Activated T-helper 17 cell treated with anti-CD3 and anti-CD28 coated beads, Interleukin-2, amount 50 U/mL, for 72 hours (primary cell): Measurements from ENCODE around the gene CYB561. TPM values are rescaled to one million over a fixed set of nuclear protein-coding genes. Genes with fewer than 3 reads are reported as not detected.

Experiments used
- ATAC-seq: fragments of 150-1000 bp; cut with Tn5 transposase; replicated peaks from 2 replicates; pipeline ENCODE4 v1.10.0; 2021; ENCODE audit warnings: mild to moderate bottlenecking, moderate library complexity
- H3K27ac Mint-ChIP-seq: one replicate; pipeline ENCODE4 v1.8.0; 2022; ENCODE audit warnings: mixed read lengths
- H3K27me3 Mint-ChIP-seq: one replicate; pipeline ENCODE4 v1.8.0; 2022; ENCODE audit warnings: mixed read lengths
- H3K36me3 Mint-ChIP-seq: one replicate; pipeline ENCODE4 v1.8.0; 2022; ENCODE audit warnings: low read depth, mild to moderate bottlenecking, mixed read lengths
- H3K4me1 Mint-ChIP-seq: one replicate; pipeline ENCODE4 v1.8.0; 2022; ENCODE audit warnings: mixed read lengths
- H3K4me3 Mint-ChIP-seq: one replicate; pipeline ENCODE4 v1.8.0; 2022; ENCODE audit warnings: mild to moderate bottlenecking, mixed read lengths
- H3K9me3 Mint-ChIP-seq: one replicate; pipeline ENCODE4 v1.8.0; 2022; ENCODE audit warnings: mixed read lengths
- total RNA-seq, 2 donors: library from RNA; stranded (reverse); gene quantifications; one replicate each; pipeline ENCODE4 v1.2.3, GENCODE V29; 2022

Gene CYB561
- total RNA-seq, 2 donors from 2014 or later, result 6.7 to 10.8 TPM

DNA sequence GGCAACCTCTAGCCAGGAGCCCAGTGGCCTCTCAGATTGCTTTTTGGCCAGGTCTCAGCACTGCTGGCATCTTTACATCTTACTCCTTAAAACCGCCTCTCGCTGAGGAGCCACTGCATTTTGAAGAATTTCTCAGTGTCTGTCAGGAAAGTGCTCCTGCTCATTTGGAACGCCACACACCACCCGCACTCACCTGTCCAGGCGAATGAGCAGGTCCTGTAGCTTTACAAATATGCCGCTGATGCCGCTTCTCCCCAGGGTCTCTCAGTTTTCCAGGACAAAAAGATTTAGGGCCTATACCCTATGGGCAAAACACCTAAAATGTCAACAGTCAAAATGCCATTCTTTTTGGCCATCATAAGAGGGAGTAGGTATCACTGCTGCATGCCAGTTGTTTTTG, 22.1 kb downstream of the CYB561 start:
- peaks cover 18% of the 10 kb centered on the region for H3K4me1 Mint-ChIP-seq
- no peak overlapping the region for H3K4me3 Mint-ChIP-seq
- no peaks in the 10 kb centered on the region for H3K9me3 Mint-ChIP-seq
- H3K36me3 Mint-ChIP-seq, result peaks cover 5% of the 10 kb centered on the region
- H3K27ac Mint-ChIP-seq, result no peak overlapping the region
- H3K27me3 Mint-ChIP-seq, result no peaks in the 10 kb centered on the region
- ATAC-seq, result no peak

DNA sequence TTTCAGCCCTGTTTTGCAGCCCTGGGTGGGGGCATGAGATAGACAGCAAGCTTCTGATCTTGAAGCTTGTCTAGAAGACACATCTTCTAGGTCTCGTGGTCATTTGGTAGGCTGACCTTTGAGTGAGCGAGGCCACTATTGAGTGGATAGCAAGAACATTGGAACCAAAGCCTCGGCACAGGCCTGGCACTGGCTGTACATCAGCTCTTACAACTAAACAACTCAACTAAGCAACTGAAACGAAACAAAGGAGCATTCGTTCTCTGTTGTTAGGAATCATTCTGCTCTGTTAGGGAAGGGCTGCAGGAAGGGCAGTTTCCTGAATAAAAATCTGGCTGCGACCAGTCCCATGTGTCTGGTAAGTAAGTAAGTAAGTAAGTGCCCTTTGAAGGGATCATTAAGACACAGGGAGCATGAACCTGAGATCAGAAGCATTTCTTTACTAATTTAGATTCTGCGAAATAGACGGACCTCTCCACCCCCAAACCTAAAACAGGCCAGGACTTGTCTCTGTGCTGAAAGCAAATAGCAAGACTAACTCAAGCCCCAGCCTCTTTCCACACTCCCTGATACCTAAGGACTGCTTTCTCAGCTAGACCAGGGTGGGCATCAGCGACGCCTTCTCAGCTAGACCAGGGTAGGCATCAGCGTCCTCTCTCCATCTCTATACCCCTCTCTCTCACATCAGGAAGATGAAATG, 22.7 kb downstream of the CYB561 start:
- H3K4me1 Mint-ChIP-seq, result peaks cover 18% of the 10 kb centered on the region
- no peak for ATAC-seq
- no peaks in the 10 kb centered on the region for H3K27me3 Mint-ChIP-seq
- no peaks in the 10 kb centered on the region for H3K9me3 Mint-ChIP-seq
- no peak overlapping the region for H3K4me3 Mint-ChIP-seq
- H3K27ac Mint-ChIP-seq, result no peak overlapping the region
- peaks cover 5% of the 10 kb centered on the region for H3K36me3 Mint-ChIP-seq

DNA sequence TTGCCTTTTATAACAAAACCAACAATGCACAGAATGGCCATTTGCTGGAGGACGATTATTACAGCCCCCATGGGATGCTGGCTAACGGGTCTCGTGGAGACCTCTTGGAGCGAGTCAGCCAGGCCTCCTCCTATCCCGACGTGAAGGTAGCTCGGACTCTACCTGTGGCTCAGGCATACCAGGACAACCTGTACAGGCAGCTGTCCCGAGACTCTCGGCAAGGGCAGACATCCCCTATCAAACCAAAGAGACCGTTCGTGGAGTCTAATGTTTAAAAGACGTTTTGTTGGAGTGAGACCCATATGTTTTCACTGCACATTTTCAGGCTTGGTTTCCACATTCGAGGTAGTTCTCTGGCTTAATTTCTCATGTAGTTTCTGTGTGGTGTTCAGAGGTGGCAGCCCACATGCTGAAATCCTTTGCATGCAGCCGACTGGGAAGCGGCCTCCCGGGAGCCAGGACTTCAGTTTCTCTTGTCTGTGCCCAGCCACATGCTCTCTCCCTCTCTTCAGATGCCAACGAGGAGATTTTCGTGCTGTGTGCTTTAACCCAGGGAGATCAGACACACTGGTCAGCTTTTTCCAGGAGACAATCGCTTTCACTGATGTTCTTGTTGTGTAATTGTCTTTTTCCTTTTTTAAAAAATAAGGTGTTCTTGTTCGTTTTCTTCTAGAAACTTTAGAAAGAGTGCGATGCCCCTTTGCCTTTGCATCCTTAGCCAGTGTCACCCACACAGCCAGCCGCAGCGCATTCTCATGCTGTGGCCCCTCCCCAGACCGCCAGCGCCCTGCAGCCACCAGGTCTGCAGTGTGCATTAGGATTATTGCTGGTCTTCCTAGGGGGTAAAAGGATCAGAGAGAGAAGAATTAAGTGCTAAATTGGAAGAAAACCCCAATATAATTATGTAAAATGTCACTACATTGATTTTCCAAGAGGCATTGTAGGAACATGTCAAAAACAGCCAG, 24.1 kb downstream of the CYB561 start:
- no peaks in the 10 kb centered on the region for H3K27me3 Mint-ChIP-seq
- no peak for ATAC-seq
- no peaks in the 10 kb centered on the region for H3K9me3 Mint-ChIP-seq
- no peak overlapping the region for H3K4me3 Mint-ChIP-seq
- peaks cover 5% of the 10 kb centered on the region for H3K36me3 Mint-ChIP-seq
- no peak overlapping the region for H3K27ac Mint-ChIP-seq
- peaks cover 14% of the 10 kb centered on the region for H3K4me1 Mint-ChIP-seq

DNA sequence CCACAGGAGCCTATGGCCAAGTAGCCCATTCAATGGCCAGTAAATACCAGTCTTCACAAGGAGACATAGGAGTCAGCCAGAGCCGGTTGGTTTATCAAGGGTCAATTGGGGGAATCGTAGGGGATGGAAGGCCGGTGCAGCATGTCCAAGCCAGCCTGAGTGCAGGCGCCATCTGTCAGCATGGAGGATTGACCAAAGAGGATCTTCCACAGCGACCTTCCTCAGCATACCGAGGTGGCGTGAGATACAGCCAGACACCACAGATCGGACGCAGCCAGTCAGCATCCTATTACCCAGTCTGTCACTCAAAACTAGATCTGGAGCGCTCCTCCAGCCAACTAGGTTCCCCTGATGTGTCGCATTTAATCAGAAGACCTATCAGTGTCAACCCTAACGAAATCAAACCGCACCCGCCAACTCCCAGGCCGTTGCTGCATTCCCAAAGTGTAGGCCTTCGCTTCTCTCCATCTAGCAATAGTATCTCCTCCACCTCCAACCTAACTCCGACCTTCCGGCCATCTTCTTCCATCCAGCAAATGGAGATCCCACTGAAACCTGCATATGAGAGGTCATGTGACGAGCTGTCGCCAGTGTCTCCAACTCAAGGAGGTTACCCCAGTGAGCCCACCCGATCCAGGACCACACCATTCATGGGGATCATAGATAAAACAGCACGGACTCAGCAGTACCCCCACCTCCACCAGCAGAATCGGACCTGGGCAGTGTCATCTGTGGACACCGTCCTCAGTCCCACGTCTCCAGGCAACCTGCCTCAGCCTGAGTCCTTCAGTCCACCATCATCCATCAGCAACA, 25.0 kb downstream of the CYB561 start:
- H3K4me1 Mint-ChIP-seq, result peaks cover 9% of the 10 kb centered on the region
- ATAC-seq, result no peak
- H3K36me3 Mint-ChIP-seq, result peaks cover 5% of the 10 kb centered on the region
- no peaks in the 10 kb centered on the region for H3K27me3 Mint-ChIP-seq
- H3K9me3 Mint-ChIP-seq, result no peaks in the 10 kb centered on the region
- peak overlapping the region; percentile 84 for H3K27ac Mint-ChIP-seq
- H3K4me3 Mint-ChIP-seq, result peak overlapping the region; percentile 65

DNA sequence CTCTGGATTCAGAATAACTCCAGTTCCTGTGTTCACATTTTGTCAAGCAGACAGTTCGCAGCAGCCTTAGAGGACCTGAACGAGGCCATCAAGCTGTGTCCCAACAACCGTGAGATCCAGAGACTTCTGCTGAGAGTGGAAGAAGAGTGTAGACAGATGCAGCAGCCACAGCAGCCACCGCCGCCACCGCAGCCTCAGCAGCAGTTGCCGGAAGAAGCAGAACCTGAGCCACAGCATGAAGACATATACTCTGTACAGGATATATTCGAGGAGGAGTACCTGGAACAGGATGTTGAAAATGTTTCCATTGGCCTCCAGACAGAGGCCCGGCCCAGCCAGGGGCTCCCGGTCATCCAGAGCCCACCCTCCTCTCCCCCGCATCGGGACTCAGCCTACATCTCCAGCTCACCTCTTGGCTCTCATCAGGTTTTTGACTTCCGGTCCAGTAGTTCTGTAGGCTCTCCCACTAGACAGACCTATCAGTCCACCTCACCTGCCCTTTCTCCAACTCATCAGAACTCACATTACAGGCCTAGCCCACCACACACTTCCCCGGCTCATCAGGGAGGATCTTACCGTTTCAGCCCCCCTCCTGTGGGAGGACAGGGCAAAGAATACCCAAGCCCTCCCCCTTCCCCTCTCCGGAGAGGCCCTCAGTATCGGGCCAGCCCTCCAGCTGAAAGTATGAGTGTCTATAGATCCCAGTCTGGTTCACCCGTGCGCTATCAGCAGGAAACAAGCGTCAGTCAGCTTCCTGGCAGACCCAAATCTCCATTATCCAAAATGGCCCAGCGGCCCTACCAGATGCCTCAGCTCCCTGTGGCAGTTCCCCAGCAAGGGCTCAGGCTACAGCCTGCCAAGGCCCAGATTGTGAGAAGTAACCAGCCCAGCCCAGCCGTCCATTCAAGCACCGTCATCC, 25.9 kb downstream of the CYB561 start:
- H3K27ac Mint-ChIP-seq, result peak overlapping the region; percentile 84
- peaks cover 9% of the 10 kb centered on the region for H3K4me1 Mint-ChIP-seq
- H3K36me3 Mint-ChIP-seq, result peaks cover 5% of the 10 kb centered on the region
- peak overlapping the region; percentile 65 for H3K4me3 Mint-ChIP-seq
- no peaks in the 10 kb centered on the region for H3K9me3 Mint-ChIP-seq
- no peaks in the 10 kb centered on the region for H3K27me3 Mint-ChIP-seq
- ATAC-seq, result peak; percentile 72

DNA sequence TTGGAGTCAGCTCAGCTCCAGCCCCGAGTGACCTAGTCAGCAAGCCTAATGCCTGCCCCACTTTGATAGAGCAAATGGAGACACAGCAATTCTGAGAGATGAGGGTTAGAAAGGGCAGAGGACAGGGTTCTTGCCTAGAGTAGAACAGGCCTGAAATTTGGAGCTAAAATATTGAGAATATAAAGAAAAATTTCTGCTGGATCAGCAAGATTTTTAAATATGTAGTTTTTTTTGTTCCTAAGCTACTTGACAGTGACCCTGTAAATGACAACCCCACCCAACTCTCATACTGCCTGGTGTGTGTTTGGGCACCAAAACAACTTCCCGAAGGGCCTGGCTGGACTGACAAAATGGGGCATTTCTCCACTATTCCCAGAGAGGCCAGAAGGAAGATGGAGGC, 26.7 kb downstream of the CYB561 start:
- H3K27ac Mint-ChIP-seq, result peak overlapping the region; percentile 84
- H3K27me3 Mint-ChIP-seq, result no peaks in the 10 kb centered on the region

DNA sequence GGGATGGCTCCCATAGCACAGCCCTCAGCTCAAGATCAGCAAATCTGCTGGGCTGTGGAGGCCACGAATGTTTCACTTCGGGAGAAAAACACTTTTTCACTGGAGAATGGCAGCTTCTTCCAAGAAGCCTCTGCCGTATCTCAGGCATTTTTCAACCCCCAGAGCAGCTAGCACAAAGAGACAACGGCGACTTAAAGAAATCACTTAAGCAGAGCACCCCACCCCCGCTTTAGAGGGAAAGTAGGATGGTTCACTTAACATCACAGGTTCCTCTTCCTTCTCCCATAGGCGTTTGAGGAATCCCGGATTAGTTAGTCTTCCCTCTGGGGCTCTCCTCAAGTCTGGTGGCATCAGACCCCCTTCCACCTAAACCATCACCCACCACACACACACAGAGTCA, 27.6 kb downstream of the CYB561 start:
- Mint-ChIP-seq H3K4me3 (no peak overlapping the region), H3K4me1 (peaks cover 9% of the 10 kb centered on the region), H3K9me3 (no peaks in the 10 kb centered on the region), H3K27me3 (no peaks in the 10 kb centered on the region), H3K36me3 (peaks cover 6% of the 10 kb centered on the region), H3K27ac (no peak overlapping the region)
- no peak for ATAC-seq

More for the DNA sequence above, 26.7 kb downstream of the CYB561 start:
- Mint-ChIP-seq H3K9me3 (no peaks in the 10 kb centered on the region), H3K4me3 (peak overlapping the region; percentile 65), H3K36me3 (peaks cover 5% of the 10 kb centered on the region), H3K4me1 (peaks cover 9% of the 10 kb centered on the region)
- no peak for ATAC-seq

DNA sequence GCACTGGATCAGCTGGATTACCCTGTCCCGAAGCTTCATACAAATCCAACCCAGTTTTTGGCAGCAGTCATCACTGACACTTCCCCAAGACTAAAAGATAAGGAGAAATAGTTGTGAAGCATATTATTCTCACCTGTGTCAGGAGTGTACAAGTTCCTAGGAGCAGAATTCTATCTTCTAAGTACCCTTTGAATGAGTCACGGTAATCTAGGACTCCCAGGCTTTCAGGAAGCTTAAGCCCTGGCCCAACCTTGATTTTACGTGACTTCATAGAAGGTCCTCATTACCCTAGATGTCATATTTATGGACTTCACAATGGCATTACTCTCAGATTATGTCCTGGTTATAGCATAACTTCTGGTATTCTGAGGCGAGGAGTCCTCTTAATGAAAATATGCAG, 31.9 kb downstream of the CYB561 start:
- Mint-ChIP-seq H3K27ac (no peak overlapping the region), H3K36me3 (peaks cover 8% of the 10 kb centered on the region), H3K27me3 (no peaks in the 10 kb centered on the region), H3K4me3 (no peak overlapping the region), H3K9me3 (no peaks in the 10 kb centered on the region), H3K4me1 (no peaks in the 10 kb centered on the region)
- ATAC-seq, result no peak

DNA sequence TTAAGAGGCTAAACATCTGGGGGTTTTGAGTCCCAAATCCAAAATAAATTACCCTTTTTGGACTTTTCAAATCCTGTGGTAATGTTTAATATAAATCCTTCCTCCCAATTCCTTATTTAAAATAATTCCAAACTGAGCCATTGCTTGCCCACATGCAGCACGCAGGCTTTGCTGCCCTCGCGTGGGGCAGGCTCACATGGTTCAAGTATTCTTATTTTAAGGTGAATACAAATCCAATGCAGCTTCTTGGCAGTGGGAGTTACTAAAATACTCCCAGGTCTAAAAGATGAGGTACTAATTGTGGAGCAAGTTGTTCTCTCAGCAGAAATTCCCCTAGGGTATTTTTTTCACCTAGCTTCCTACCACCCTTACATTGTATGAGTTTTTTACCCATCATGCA, 33.0 kb downstream of the CYB561 start:
- no peak for ATAC-seq
- H3K4me3 Mint-ChIP-seq, result no peak overlapping the region
- no peaks in the 10 kb centered on the region for H3K27me3 Mint-ChIP-seq
- no peaks in the 10 kb centered on the region for H3K9me3 Mint-ChIP-seq
- H3K36me3 Mint-ChIP-seq, result peaks cover 8% of the 10 kb centered on the region
- no peak overlapping the region for H3K27ac Mint-ChIP-seq
- H3K4me1 Mint-ChIP-seq, result no peaks in the 10 kb centered on the region

DNA sequence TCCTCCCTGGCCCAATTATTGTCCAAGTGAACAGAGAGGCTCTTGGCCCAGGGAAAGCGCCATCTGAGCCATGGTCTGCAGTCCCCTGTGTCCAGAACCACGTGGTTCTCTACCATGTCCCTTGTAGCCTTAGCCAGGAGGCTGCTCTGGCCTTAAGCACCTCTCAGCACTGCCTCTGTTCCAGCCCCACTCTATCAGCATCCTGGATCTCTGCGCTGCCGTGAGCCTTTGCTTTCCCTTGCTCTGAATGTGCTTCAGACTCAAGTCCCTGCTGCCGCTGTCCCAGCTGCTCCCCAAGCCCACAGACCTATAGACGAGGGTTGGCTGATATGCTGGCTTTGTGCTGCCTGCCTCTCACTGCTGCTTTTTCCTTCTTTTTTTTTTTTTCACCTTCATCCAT, 33.9 kb downstream of the CYB561 start:
- no peaks in the 10 kb centered on the region for H3K4me1 Mint-ChIP-seq
- H3K4me3 Mint-ChIP-seq, result no peak overlapping the region
- no peaks in the 10 kb centered on the region for H3K27me3 Mint-ChIP-seq
- H3K27ac Mint-ChIP-seq, result no peak overlapping the region
- ATAC-seq, result no peak
- peaks cover 8% of the 10 kb centered on the region for H3K36me3 Mint-ChIP-seq
- H3K9me3 Mint-ChIP-seq, result no peaks in the 10 kb centered on the region

DNA sequence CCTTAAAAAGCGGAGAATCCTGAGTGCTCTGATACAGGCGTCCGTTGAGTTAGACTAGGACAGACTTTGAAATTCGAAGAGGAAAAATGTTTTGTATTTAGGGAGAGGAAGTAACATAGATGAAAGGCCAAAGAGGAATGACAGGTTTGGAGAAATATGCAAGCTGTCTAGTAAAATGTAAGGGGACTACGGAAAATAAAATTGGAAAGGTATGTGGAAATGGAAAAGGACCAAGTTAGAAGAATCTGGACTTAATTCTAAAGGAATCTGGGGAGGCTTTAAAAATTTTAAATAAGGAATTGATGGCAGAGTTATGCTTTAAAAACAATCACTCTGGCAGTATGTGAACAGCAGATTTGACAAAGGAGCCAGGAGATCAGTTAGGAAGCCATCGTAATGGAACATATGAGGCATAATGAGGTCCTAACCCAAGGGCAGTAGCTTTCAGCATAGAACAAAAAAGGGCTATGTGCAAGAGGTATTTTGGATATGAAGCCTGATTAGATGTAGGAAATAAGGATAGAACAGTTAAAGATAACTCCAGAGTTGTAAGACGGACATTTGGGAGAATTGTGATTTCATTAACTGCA, 38.3 kb downstream of the CYB561 start:
- no peak for ATAC-seq
- Mint-ChIP-seq H3K36me3 (peaks cover under 1% of the 10 kb centered on the region), H3K27ac (no peak overlapping the region), H3K27me3 (no peaks in the 10 kb centered on the region), H3K4me3 (no peak overlapping the region), H3K9me3 (no peaks in the 10 kb centered on the region), H3K4me1 (peaks cover 10% of the 10 kb centered on the region)

DNA sequence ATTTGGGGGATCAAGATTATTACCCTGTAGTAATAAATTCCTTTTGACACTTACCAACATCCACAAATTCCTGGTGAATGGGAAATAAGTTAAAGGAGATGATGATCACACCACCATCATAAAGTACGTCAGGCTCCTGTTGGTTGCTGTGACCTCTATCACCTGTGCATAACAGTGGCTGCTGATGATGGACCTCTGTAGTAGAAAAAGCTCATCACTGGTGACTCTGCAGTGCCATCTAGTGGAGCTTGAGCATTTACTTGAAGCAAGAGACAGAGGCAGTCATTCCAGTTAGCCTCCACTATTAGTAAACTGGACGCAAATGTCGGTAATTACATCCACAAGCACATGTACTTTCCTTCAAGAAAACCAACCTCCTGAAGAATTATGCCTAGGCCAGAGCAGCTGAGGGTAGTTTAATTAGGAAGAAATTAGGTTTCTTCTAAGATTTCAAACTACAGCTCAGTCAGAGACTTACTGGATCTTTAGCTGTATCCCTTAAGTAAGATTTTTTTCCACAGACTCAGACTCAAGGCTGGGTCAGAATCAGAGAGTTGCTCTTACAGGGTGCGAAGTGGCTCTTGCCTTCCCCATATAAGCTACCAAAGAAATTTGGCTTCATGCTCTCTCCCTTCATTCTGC, 39.3 kb downstream of the CYB561 start:
- no peaks in the 10 kb centered on the region for H3K9me3 Mint-ChIP-seq
- H3K36me3 Mint-ChIP-seq, result peaks cover 6% of the 10 kb centered on the region
- H3K4me3 Mint-ChIP-seq, result peak overlapping the region; percentile 29
- H3K4me1 Mint-ChIP-seq, result peaks cover 10% of the 10 kb centered on the region
- H3K27ac Mint-ChIP-seq, result peak overlapping the region; percentile 68
- ATAC-seq, result peak; percentile 80
- H3K27me3 Mint-ChIP-seq, result no peaks in the 10 kb centered on the region

DNA sequence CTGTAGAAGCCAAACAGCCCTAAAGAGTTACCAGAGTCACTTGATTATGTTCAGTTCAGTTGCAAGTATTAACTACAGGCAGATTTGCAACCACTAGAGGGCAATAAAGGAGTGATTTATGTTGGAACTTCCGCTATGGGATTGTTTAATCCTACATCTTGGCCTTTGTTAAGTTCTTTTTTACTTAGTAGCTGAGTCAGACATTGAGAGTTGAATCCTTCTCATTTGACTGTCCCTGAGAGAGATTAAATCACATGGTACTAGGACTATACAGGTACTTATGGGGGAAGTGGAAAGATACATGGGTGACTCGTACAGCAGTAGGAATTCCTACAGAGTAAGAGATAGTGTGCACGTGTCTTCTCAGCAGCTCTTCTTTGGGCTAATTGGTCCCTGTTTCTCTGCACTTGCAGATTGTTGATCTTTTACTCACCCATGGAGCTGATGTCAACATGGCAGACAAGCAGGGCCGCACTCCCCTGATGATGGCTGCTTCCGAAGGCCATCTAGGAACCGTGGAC, 40.3 kb downstream of the CYB561 start:
- peaks cover 6% of the 10 kb centered on the region for H3K36me3 Mint-ChIP-seq
- H3K4me3 Mint-ChIP-seq, result no peak overlapping the region
- no peaks in the 10 kb centered on the region for H3K9me3 Mint-ChIP-seq
- no peaks in the 10 kb centered on the region for H3K27me3 Mint-ChIP-seq
- H3K4me1 Mint-ChIP-seq, result peaks cover 10% of the 10 kb centered on the region
- ATAC-seq, result peak; percentile 91
- no peak overlapping the region for H3K27ac Mint-ChIP-seq
